ENCODE measurements around the gene TMEM87A. TPM values are rescaled to one million over a fixed set of nuclear protein-coding genes. Genes with fewer than 3 reads are reported as not detected.

TMEM87A gene
- total and polyA plus RNA-seq, 8 donors = 11.8 to 128 (median 31.2) TPM

GRCh38 chr15:42190370-42190769 lies 82.9 kb downstream of the TMEM87A start:
- H3K27ac ChIP-seq = no peak overlapping the region
- H3K27me3 ChIP-seq = no peaks in the 10 kb centered on the region
- 89 to 98% (median 97%) methylated on average over 2 of the region's 2 CpGs for WGBS, 5 donors
- H3K9me3 ChIP-seq = no peaks in the 10 kb centered on the region
- TF ChIP-seq POLR2A (IDR thresholded peaks at IDR 0.05) = no peak
- TF ChIP-seq EP300 (IDR thresholded peaks at IDR 0.05) = no peak
- no peak for TF ChIP-seq CTCF (IDR thresholded peaks at IDR 0.05)
- TF ChIP-seq POLR2AphosphoS5 (IDR thresholded peaks at IDR 0.05) = no peak
- no peaks in the 10 kb centered on the region for H3K4me1 ChIP-seq
- no peak for DNase-seq
- intact Hi-C loops (cut with DNase I; ENCODE audit: low total_unique reads) = no loop called here
- peaks cover 31 to 90% (median 85%) of the 10 kb centered on the region in 4 donors for H3K36me3 ChIP-seq
- H3K4me3 ChIP-seq = no peak overlapping the region

DNA sequence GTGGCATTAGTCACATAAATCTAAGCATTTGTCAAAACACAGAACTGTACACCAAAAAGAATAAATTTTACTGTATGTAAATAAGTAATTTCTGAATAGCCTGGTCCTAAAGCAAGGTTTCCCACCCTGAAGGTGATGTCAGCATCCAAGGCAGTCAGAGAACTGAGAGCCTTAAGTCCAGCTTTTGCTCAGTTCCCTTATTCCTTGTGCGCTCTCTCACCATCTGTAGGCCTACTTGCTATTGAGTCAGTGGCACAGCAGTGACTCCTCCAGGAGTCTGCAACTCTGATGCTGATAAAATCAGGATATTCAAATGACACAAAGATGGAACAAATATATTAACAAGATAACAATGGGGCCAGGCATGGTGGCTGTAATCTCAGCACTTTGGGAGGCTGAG lies 87.4 kb downstream of the TMEM87A start:
- Histone ChIP-seq H3K4me3 (no peak overlapping the region), H3K4me1 (no peaks in the 10 kb centered on the region), H3K9me3 (no peaks in the 10 kb centered on the region), H3K36me3 (peaks cover 52 to 100% (median 99%) of the 10 kb centered on the region in 4 donors), H3K27ac (no peak overlapping the region), H3K27me3 (no peaks in the 10 kb centered on the region)
- WGBS, 5 donors = 95 to 100% (median 100%) methylated on average over 1 of the region's 1 CpG
- TF ChIP-seq EP300 (IDR thresholded peaks at IDR 0.05) = no peak
- TF ChIP-seq CTCF (IDR thresholded peaks at IDR 0.05) = no peak
- TF ChIP-seq POLR2AphosphoS5 (IDR thresholded peaks at IDR 0.05) = no peak
- DNase-seq = no peak
- intact Hi-C loops (cut with DNase I; ENCODE audit: low total_unique reads) = no loop called here

GRCh38 chr15:42184736-42185135 lies 88.5 kb downstream of the TMEM87A start:
- no peak for DNase-seq
- Histone ChIP-seq H3K27me3 (no peaks in the 10 kb centered on the region), H3K36me3 (peaks cover 53 to 100% (median 99%) of the 10 kb centered on the region in 4 donors), H3K4me3 (no peak overlapping the region), H3K4me1 (no peaks in the 10 kb centered on the region), H3K27ac (no peak overlapping the region), H3K9me3 (no peaks in the 10 kb centered on the region)
- TF ChIP-seq CTCF (IDR thresholded peaks at IDR 0.05) (no peak), POLR2A (IDR thresholded peaks at IDR 0.05) (no peak), POLR2AphosphoS5 (IDR thresholded peaks at IDR 0.05) (no peak)
- WGBS, 5 donors = 87 to 96% (median 91%) methylated on average over 4 of the region's 4 CpGs
- intact Hi-C loops (cut with DNase I; ENCODE audit: low total_unique reads) = no loop called here

GRCh38 chr15:42184296-42184695 lies 88.9 kb downstream of the TMEM87A start:
- no peak for TF ChIP-seq POLR2A (IDR thresholded peaks at IDR 0.05)
- TF ChIP-seq POLR2AphosphoS5 (IDR thresholded peaks at IDR 0.05) = no peak
- no peak for TF ChIP-seq EP300 (IDR thresholded peaks at IDR 0.05)
- TF ChIP-seq CTCF (IDR thresholded peaks at IDR 0.05) = no peak
- Histone ChIP-seq H3K27ac (no peak overlapping the region), H3K36me3 (peaks cover 52 to 100% (median 100%) of the 10 kb centered on the region in 4 donors), H3K4me1 (no peaks in the 10 kb centered on the region), H3K27me3 (no peaks in the 10 kb centered on the region), H3K9me3 (no peaks in the 10 kb centered on the region), H3K4me3 (no peak overlapping the region)
- intact Hi-C loops (cut with DNase I; ENCODE audit: low total_unique reads) = no loop called here
- DNase-seq = peak in 1 of 2 donors; percentile 20
- 81 to 90% (median 83%) methylated on average over 5 of the region's 5 CpGs for WGBS, 5 donors

Data from stomach (tissue), 9 donors.